Tibial nerve (tissue), 4 donors: ENCODE data around the gene IL15. TPM values are rescaled to one million over a fixed set of nuclear protein-coding genes. Genes with fewer than 3 reads are reported as not detected.

ENCODE experiments used
- DNase-seq, 2 donors: peaks; one replicate each; pipeline ENCODE4 v3.0.0-alpha.2; 2019; ENCODE audit warnings: low spot score in 2 of 2
- H3K27ac ChIP-seq, 4 donors: fragments of 200-600 bp; sonication (generic) in 3 of 4; one replicate each; pipeline ENCODE4 v1.5.1; 2017 to 2019; ENCODE audit warnings: mild to moderate bottlenecking in 1 of 4
- H3K27me3 ChIP-seq, 2 donors: fragments of 200-600 bp; sonication (generic) in 1 of 2; one replicate each; pipeline versions ENCODE4 v1.5.1 to v1.6.0; 2017 to 2019
- H3K36me3 ChIP-seq, 3 donors: fragments of 200-600 bp; sonication (generic); one replicate each; pipeline ENCODE4 v1.5.1; 2018 to 2019
- H3K4me1 ChIP-seq, 4 donors: fragments of 200-600 bp; sonication (generic) in 3 of 4; one replicate each; pipeline ENCODE4 v1.5.1; 2017 to 2019
- H3K4me3 ChIP-seq, 4 donors: fragments of 200-600 bp; sonication (generic) in 3 of 4; one replicate each; pipeline ENCODE4 v1.5.1; 2017 to 2019; ENCODE audit warnings: mild to moderate bottlenecking in 1 of 4, moderate library complexity in 1 of 4
- H3K9me3 ChIP-seq, 4 donors: fragments of 200-600 bp; sonication (generic) in 3 of 4; one replicate each; pipeline ENCODE4 v1.5.1; 2017 to 2019
- EP300 ChIP-seq, 2 donors: sonication (generic); formaldehyde crosslinking; IDR thresholded peaks; one replicate each; pipeline ENCODE4 v1.6.1; 2017; ENCODE audit warnings: antibody characterized with exemption in 2 of 2, mild to moderate bottlenecking in 1 of 2
- POLR2A ChIP-seq, 2 donors: fragments of 450-650 bp; IDR thresholded peaks; one replicate each; pipeline ENCODE4 v1.6.1; 2017; ENCODE audit warnings: antibody characterized with exemption in 2 of 2, mild to moderate bottlenecking in 2 of 2, moderate library complexity in 2 of 2
- WGBS, 2 donors: methylation state at CpG; one replicate each; pipeline ENCODE4 v1.1.5; 2018; 5-methylcytosine and 5-hydroxymethylcytosine counted together
- total RNA-seq, 4 donors: library from RNA; depleted of rRNA; stranded (reverse); fragments of >200 nt; gene quantifications; one replicate each; pipeline ENCODE4 v1.1.0, GENCODE V29; 2016
- TF ChIP-seq, protein P1 (sequence below), 5 experiments: fragments of 200-600 bp in 3 of 5; fragments of 450-650 bp in 2 of 5; sonication (generic) in 3 of 5; IDR thresholded peaks; one replicate each; pipeline ENCODE4 v1.5.1; 2016 to 2019; ENCODE audit warnings: antibody characterized with exemption in 5 of 5, mild to moderate bottlenecking in 3 of 5, moderate library complexity in 2 of 5

The IL15 gene
- total RNA-seq, 4 donors from 2014 or later = 2.4 to 8.1 (median 6.4) TPM

DNA sequence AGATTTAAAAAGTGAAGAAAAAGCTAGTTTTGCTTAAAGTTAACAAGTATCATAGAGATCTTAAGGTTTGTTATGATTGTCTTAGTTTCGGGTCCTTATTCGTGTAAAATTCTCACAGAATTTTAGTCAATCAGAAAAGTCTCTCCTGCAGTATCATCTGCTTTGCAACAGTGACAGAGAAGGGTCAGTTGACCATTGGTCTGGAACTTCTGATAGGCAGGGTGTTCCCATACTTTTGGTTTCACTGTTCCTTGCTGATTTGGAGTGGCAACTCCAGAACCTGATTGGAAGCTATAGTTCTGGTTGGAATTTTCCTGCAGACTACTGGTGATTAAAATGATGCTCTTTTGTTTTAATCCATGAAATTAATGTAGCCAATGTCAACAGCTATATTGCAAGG is 1.8 kb downstream of the IL15 start:
- 88 to 94% methylated on average over 2 of the region's 2 CpGs for WGBS, 2 donors
- TF ChIP-seq POLR2A (IDR thresholded peaks at IDR 0.05) (no peak), EP300 (IDR thresholded peaks at IDR 0.05) (no peak)
- TF ChIP-seq, protein P1, sequence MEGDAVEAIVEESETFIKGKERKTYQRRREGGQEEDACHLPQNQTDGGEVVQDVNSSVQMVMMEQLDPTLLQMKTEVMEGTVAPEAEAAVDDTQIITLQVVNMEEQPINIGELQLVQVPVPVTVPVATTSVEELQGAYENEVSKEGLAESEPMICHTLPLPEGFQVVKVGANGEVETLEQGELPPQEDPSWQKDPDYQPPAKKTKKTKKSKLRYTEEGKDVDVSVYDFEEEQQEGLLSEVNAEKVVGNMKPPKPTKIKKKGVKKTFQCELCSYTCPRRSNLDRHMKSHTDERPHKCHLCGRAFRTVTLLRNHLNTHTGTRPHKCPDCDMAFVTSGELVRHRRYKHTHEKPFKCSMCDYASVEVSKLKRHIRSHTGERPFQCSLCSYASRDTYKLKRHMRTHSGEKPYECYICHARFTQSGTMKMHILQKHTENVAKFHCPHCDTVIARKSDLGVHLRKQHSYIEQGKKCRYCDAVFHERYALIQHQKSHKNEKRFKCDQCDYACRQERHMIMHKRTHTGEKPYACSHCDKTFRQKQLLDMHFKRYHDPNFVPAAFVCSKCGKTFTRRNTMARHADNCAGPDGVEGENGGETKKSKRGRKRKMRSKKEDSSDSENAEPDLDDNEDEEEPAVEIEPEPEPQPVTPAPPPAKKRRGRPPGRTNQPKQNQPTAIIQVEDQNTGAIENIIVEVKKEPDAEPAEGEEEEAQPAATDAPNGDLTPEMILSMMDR (IDR thresholded peaks at IDR 0.05) = no peak
- Histone ChIP-seq H3K36me3 (no peaks in the 10 kb centered on the region), H3K4me1 (peaks cover 0 to 25% (median 2%) of the 10 kb centered on the region in 4 donors), H3K4me3 (peak overlapping the region in 2 of 4 donors; percentile 81 to 88), H3K27me3 (no peaks in the 10 kb centered on the region), H3K9me3 (no peaks in the 10 kb centered on the region), H3K27ac (no peak overlapping the region)
- no peak for DNase-seq

DNA sequence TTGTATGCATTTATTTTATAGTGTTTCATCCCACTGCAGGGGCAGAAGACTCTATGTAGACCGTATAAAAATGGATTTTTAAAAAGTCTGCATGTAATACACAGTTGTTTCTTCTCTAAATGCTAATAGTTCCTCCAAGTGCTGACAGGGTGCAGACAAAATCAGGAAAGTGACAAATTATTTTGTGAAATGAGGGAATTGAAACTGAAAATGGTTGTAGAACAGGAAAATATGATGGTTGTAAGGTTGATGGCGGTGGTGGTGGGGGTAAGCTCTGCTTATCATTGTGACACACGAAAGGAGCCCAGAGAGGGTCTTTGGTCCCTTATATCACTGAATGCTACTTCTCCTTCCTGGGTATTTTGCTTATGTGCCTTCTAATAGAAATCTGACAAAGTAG is 4.3 kb downstream of the IL15 start:
- WGBS, 2 donors = 80 to 82% methylated on average over 3 of the region's 3 CpGs
- H3K27me3 ChIP-seq = no peaks in the 10 kb centered on the region
- no peaks in the 10 kb centered on the region for H3K36me3 ChIP-seq
- DNase-seq = no peak
- H3K9me3 ChIP-seq = no peaks in the 10 kb centered on the region
- peaks cover 0 to 25% (median 2%) of the 10 kb centered on the region in 4 donors for H3K4me1 ChIP-seq
- H3K27ac ChIP-seq = no peak overlapping the region
- no peak overlapping the region for H3K4me3 ChIP-seq
- TF ChIP-seq, protein P1 (IDR thresholded peaks at IDR 0.05) = no peak
- no peak for TF ChIP-seq POLR2A (IDR thresholded peaks at IDR 0.05)
- TF ChIP-seq EP300 (IDR thresholded peaks at IDR 0.05) = no peak

DNA sequence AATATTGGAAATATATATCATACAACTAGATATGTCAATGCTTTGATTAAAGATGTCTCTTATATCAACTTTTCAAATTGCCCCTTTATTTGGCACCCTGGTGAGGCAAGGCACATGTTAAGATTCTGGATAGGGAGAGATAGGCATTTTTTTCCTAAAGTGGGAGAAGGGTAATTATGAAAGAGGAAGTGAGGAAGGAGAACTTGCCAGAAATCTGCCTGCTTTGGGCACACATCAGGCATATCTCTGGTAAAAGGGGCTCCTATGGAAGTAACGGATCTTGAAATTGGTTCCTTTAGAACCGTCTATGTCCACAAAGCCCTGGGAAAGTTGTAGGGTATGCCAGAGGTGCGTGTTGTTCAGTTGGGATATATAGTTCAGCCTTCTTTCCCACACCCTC is 5.7 kb downstream of the IL15 start:
- 82 to 86% methylated on average over 3 of the region's 3 CpGs for WGBS, 2 donors
- H3K9me3 ChIP-seq = no peaks in the 10 kb centered on the region
- H3K27ac ChIP-seq = no peak overlapping the region
- H3K4me1 ChIP-seq = peaks cover 0 to 22% (median 2%) of the 10 kb centered on the region in 4 donors
- H3K4me3 ChIP-seq = no peak overlapping the region
- no peak for DNase-seq
- H3K27me3 ChIP-seq = no peaks in the 10 kb centered on the region
- no peaks in the 10 kb centered on the region for H3K36me3 ChIP-seq
- TF ChIP-seq POLR2A (IDR thresholded peaks at IDR 0.05) = no peak
- TF ChIP-seq, protein P1 (IDR thresholded peaks at IDR 0.05) = no peak
- no peak for TF ChIP-seq EP300 (IDR thresholded peaks at IDR 0.05)

DNA sequence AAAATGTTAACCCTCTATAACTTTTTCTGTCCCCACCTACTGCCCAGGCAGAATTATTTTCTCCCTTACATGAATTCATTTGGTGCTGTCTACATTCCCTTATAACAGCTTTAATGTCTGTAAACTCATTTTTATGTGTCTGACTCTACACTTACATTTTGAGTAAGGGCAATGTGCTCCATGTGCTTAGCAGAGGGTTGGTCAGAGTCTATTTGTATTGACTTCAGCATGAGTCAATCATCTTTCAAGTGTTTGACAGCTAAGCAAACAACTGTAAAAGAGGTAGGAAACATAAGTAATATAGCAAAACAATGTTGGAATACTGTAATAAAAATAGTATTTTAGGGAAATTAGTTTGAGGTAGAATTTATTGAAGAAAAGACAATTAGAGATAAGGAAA is 6.3 kb downstream of the IL15 start:
- DNase-seq = no peak
- Histone ChIP-seq H3K27ac (no peak overlapping the region), H3K36me3 (no peaks in the 10 kb centered on the region), H3K4me1 (peaks cover 0 to 22% (median 4%) of the 10 kb centered on the region in 4 donors), H3K9me3 (no peaks in the 10 kb centered on the region), H3K27me3 (no peaks in the 10 kb centered on the region), H3K4me3 (no peak overlapping the region)
- TF ChIP-seq POLR2A (IDR thresholded peaks at IDR 0.05) (no peak), EP300 (IDR thresholded peaks at IDR 0.05) (no peak)
- TF ChIP-seq, protein P1 (IDR thresholded peaks at IDR 0.05) = no peak

DNA sequence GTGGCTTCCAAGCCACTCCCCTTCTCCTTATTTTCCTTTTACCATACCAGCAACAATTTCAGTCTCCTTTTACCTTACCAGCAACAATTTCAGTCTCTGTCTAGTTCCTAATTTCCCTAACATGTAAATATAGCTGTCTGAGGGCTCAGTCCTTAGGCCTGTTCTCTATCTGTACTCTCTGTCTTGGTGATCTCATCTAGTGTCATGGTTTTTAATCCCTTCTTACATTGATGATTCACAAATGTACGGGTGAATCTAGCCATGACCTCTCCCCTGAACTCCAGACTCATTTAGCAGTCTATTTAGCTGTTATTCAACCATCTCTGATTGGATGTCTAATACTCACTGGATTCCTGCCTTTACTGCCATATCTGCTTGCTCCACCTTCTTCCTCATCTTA is 7.2 kb downstream of the IL15 start:
- 23 to 24% methylated on average over 1 of the region's 1 CpG for WGBS, 2 donors
- TF ChIP-seq, protein P1 (IDR thresholded peaks at IDR 0.05) = no peak
- TF ChIP-seq POLR2A (IDR thresholded peaks at IDR 0.05) = no peak
- no peaks in the 10 kb centered on the region for H3K36me3 ChIP-seq
- H3K4me3 ChIP-seq = no peak overlapping the region
- no peaks in the 10 kb centered on the region for H3K27me3 ChIP-seq
- no peak overlapping the region for H3K27ac ChIP-seq
- H3K9me3 ChIP-seq = no peaks in the 10 kb centered on the region
- DNase-seq = no peak
- peaks cover 0 to 20% (median 5%) of the 10 kb centered on the region in 4 donors for H3K4me1 ChIP-seq
